Thyroid gland (tissue), 4 donors: ENCODE results near the gene CAMTA1.

Source experiments
- CTCF ChIP-seq, 6 experiments: fragments of 200-600 bp in 3 of 6; fragments of 450-650 bp in 3 of 6; sonication (generic) in 3 of 6; IDR thresholded peaks; one replicate each; pipeline ENCODE4 v1.5.1; 2016 to 2019; ENCODE audit warnings: antibody characterized with exemption in 6 of 6, mild to moderate bottlenecking in 2 of 6, inconsistent platforms in 1 of 6, moderate library complexity in 1 of 6
- POLR2A ChIP-seq, 2 donors: fragments of 450-650 bp; IDR thresholded peaks; one replicate each; pipeline ENCODE4 v1.6.1; 2017; ENCODE audit warnings: antibody characterized with exemption in 2 of 2, mild to moderate bottlenecking in 2 of 2, moderate library complexity in 1 of 2

GRCh38 chr1:6832531-6833188, 47.4 kb downstream of the CAMTA1 start:
- TF ChIP-seq CTCF (IDR thresholded peaks at IDR 0.05), result no peak
- no peak for TF ChIP-seq POLR2A (IDR thresholded peaks at IDR 0.05)
